ENCODE results near the gene EFNA4.

DNA sequence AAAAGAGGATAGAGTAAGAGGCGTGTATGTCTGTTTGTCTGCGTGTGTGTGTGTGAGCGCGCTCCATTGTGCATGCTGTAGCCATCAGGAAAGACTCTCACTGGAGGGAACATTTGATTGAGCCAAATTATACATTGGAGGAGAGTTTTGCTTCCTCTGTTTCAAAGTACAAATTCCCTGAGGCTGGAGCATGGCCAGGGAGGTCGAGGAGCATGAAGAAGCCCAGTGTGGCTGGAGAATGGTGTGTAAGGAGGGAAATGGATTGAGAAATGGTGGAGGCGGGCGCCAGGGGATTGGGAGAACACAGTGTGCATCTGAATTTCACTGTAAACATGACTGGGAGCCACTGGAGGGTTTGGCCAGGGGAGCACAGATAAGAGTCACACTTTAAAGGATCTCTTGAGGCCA is 42.1 kb downstream of the EFNA4 start:
- TF ChIP-seq KDM1A (IDR thresholded peaks at IDR 0.05; ENCODE audit: borderline replicate concordance, low read length) (no peak), POLR2AphosphoS5 (IDR thresholded peaks at IDR 0.05; ENCODE audit: low read depth, low read length) (no peak), RFX5 (IDR thresholded peaks at IDR 0.05; ENCODE audit: borderline replicate concordance, low read depth, low read length) (no peak), KDM5A (IDR thresholded peaks at IDR 0.05; ENCODE audit: low read length) (no peak), TEAD4 (IDR thresholded peaks at IDR 0.05; ENCODE audit: low read depth, low read length) (no peak)
- TF ChIP-seq, protein P1, sequence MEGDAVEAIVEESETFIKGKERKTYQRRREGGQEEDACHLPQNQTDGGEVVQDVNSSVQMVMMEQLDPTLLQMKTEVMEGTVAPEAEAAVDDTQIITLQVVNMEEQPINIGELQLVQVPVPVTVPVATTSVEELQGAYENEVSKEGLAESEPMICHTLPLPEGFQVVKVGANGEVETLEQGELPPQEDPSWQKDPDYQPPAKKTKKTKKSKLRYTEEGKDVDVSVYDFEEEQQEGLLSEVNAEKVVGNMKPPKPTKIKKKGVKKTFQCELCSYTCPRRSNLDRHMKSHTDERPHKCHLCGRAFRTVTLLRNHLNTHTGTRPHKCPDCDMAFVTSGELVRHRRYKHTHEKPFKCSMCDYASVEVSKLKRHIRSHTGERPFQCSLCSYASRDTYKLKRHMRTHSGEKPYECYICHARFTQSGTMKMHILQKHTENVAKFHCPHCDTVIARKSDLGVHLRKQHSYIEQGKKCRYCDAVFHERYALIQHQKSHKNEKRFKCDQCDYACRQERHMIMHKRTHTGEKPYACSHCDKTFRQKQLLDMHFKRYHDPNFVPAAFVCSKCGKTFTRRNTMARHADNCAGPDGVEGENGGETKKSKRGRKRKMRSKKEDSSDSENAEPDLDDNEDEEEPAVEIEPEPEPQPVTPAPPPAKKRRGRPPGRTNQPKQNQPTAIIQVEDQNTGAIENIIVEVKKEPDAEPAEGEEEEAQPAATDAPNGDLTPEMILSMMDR (IDR thresholded peaks at IDR 0.05; ENCODE audit: control extremely low read depth in 1 of 3, insufficient read depth in 1 of 3, low read depth in 1 of 3, low read length in 3 of 3): no peak
- TF ChIP-seq, protein P2, sequence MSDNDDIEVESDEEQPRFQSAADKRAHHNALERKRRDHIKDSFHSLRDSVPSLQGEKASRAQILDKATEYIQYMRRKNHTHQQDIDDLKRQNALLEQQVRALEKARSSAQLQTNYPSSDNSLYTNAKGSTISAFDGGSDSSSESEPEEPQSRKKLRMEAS (IDR thresholded peaks at IDR 0.05): no peak
- TF ChIP-seq, protein P3, sequence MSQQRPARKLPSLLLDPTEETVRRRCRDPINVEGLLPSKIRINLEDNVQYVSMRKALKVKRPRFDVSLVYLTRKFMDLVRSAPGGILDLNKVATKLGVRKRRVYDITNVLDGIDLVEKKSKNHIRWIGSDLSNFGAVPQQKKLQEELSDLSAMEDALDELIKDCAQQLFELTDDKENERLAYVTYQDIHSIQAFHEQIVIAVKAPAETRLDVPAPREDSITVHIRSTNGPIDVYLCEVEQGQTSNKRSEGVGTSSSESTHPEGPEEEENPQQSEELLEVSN (IDR thresholded peaks at IDR 0.05): no peak

Data from H1 (cell line).